ENCODE measurements around the gene TUNAR.

DNA sequence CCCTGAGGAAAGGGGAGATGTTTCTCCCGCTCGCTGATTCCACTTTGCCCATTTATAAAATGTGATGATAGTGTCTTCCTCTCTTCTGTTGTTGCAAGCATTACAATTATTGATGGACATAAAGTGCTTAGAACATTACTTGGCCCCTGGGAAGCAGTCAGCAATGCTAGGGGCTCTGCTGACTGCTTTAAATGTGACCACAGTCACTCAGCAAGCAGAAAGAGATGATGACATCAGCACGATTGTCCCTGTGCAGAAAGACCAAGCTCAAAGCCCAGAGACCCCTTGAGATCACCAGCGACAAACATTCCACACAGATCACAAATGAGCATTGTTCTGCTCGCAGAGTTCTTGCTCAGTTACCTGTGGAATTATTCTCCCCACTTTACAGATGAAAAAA lies 26.5 kb downstream of the TUNAR start:
- TF ChIP-seq BHLHE40 (IDR thresholded peaks at IDR 0.05; ENCODE audit: borderline replicate concordance), result no peak
- no peak for TF ChIP-seq SP1 (IDR thresholded peaks at IDR 0.05)
- TF ChIP-seq ELF4 (IDR thresholded peaks at IDR 0.05), result no peak
- TF ChIP-seq FOXK2 (IDR thresholded peaks at IDR 0.05), result no peak
- no peak for TF ChIP-seq FOXA1 (IDR thresholded peaks at IDR 0.05)
- no peak for TF ChIP-seq FOXM1 (IDR thresholded peaks at IDR 0.05; ENCODE audit: borderline replicate concordance)
- no peak for TF ChIP-seq ZNF384 (IDR thresholded peaks at IDR 0.05)
- no peak for TF ChIP-seq HDGF (IDR thresholded peaks at IDR 0.05; ENCODE audit: borderline replicate concordance)
- TF ChIP-seq LEF1 (IDR thresholded peaks at IDR 0.05; ENCODE audit: borderline replicate concordance), result no peak
